Liver (tissue), 9 donors: Measurements from ENCODE around the gene EHMT1. TPM values are rescaled to one million over a fixed set of nuclear protein-coding genes. Genes with fewer than 3 reads are reported as not detected.

Source experiments
- DNase-seq: peaks from one replicate; pipeline ENCODE4 v3.0.0-alpha.2; 2017; ENCODE audit warnings: low spot score
- H3K27ac ChIP-seq, 2 donors: one replicate each; pipeline ENCODE4 v1.7.0; 2013; ENCODE audit warnings: inconsistent platforms in 2 of 2, low read length in 2 of 2, control low read depth in 1 of 2, low read depth in 1 of 2, mild to moderate bottlenecking in 1 of 2
- H3K27me3 ChIP-seq, 4 donors: one replicate each; pipeline versions ENCODE4 v1.6.1 to v1.7.0; 2013; ENCODE audit warnings: low read length in 3 of 4, inconsistent platforms in 1 of 4, mild to moderate bottlenecking in 1 of 4, moderate library complexity in 1 of 4; ENCODE audit not compliant: control insufficient read depth in 4 of 4, insufficient read depth in 4 of 4
- H3K36me3 ChIP-seq, 4 donors: one replicate each; pipeline versions ENCODE4 v1.6.1 to v1.7.0; 2013; ENCODE audit warnings: low read length in 3 of 4, mild to moderate bottlenecking in 3 of 4, low read depth in 1 of 4, moderate library complexity in 1 of 4; ENCODE audit not compliant: control insufficient read depth in 4 of 4, insufficient read depth in 3 of 4
- H3K4me1 ChIP-seq, 4 donors: one replicate each; pipeline versions ENCODE4 v1.6.1 to v1.7.0; 2013; ENCODE audit warnings: low read length in 3 of 4, mild to moderate bottlenecking in 3 of 4, moderate library complexity in 1 of 4; ENCODE audit not compliant: control insufficient read depth in 4 of 4, insufficient read depth in 4 of 4
- H3K4me3 ChIP-seq, 3 donors: one replicate each; pipeline versions ENCODE4 v1.6.1 to v1.7.0; 2013; ENCODE audit warnings: low read length in 3 of 3, control low read depth in 1 of 3, low read depth in 1 of 3, mild to moderate bottlenecking in 1 of 3
- H3K9ac ChIP-seq, 2 donors: one replicate each; pipeline ENCODE4 v1.7.0; 2013; ENCODE audit warnings: low read length in 2 of 2, mild to moderate bottlenecking in 2 of 2, moderate library complexity in 2 of 2, control low read depth in 1 of 2, low read depth in 1 of 2
- H3K9me3 ChIP-seq, 4 donors: one replicate each; pipeline versions ENCODE4 v1.6.1 to v1.7.0; 2013; ENCODE audit warnings: low read length in 3 of 4; ENCODE audit not compliant: control insufficient read depth in 4 of 4
- EGR1 ChIP-seq, 2 donors: IDR thresholded peaks; 2 replicates each; pipeline ENCODE4 v1.6.1; 2016 to 2018; ENCODE audit warnings: antibody characterized with exemption in 2 of 2, low read depth in 2 of 2
- FOXA1 ChIP-seq: IDR thresholded peaks from 2 replicates; pipeline ENCODE4 v1.6.1; 2016; ENCODE audit warnings: antibody characterized with exemption
- FOXA2 ChIP-seq: IDR thresholded peaks from 2 replicates; pipeline ENCODE4 v1.6.1; 2016; ENCODE audit warnings: antibody characterized with exemption
- HNF4A ChIP-seq, 2 donors: conservative IDR thresholded peaks; 2 replicates each; pipeline ENCODE4 v1.6.1; 2016; ENCODE audit warnings: antibody characterized with exemption in 2 of 2, mild to moderate bottlenecking in 2 of 2
- HNF4G ChIP-seq: IDR thresholded peaks from 2 replicates; pipeline ENCODE4 v1.6.1; 2016; ENCODE audit warnings: antibody characterized with exemption
- NR2F2 ChIP-seq: IDR thresholded peaks from 2 replicates; pipeline ENCODE4 v1.6.1; 2016; ENCODE audit warnings: antibody characterized with exemption
- RAD21 ChIP-seq, 2 donors: IDR thresholded peaks; 2 replicates each; pipeline ENCODE4 v1.6.1; 2016; ENCODE audit warnings: antibody characterized with exemption in 2 of 2, mild to moderate bottlenecking in 2 of 2
- SP1 ChIP-seq: IDR thresholded peaks from 2 replicates; pipeline ENCODE4 v1.6.1; 2018; ENCODE audit warnings: antibody characterized with exemption, mild to moderate bottlenecking
- TAF1 ChIP-seq: conservative IDR thresholded peaks from 2 replicates; pipeline ENCODE4 v1.6.1; 2016; ENCODE audit warnings: antibody characterized with exemption, mild to moderate bottlenecking
- ZBTB33 ChIP-seq: IDR thresholded peaks from 2 replicates; pipeline ENCODE4 v1.6.1; 2016; ENCODE audit warnings: antibody characterized with exemption
- WGBS: extraction: QIAGEN DNeasy Blood & Tissue Kit; methylation state at CpG from one replicate; pipeline ENCODE4 v1.1.7; 2013; 5-methylcytosine and 5-hydroxymethylcytosine counted together
- polyA plus RNA-seq, 2 donors: library from polyadenylated mRNA; stranded (reverse) in 1 of 2; unstranded in 1 of 2; fragments of 200-250 nt in 1 of 2; fragments of >200 nt in 1 of 2; fragmentation: Nextera tagmentation in 1 of 2; extraction: Ambion mirVana in 1 of 2; gene quantifications; one replicate each; pipeline versions ENCODE4 v1.2.1 to v1.2.3, GENCODE V29; 2013 to 2015
- total RNA-seq, 2 donors: library from RNA; depleted of rRNA; stranded (reverse); fragments of >200 nt; gene quantifications; one replicate each; pipeline ENCODE4 v1.2.3, GENCODE V29; 2014
- TF ChIP-seq, protein P1 (sequence below): fragments of 150-350 bp; IDR thresholded peaks from 2 replicates; pipeline ENCODE4 v1.5.1; 2017; ENCODE audit warnings: improper control_type of control experiment, low read depth, low read length; ENCODE audit not compliant: missing input control
- donor health status: healthy.
- donor health status: healthy.
- donor health status: healthy.
- donor health status: healthy.
- donor health status: healthy.

EHMT1 gene
- total and polyA plus RNA-seq, 4 donors = 16.1 to 48.2 (median 27.3) TPM

- no peak overlapping the region for H3K9ac ChIP-seq
- no peak for TF ChIP-seq ZBTB33
- no peak for TF ChIP-seq HNF4A (conservative IDR thresholded peaks at IDR 0.05)
- no peak for TF ChIP-seq NR2F2
- TF ChIP-seq FOXA1 = no peak
- TF ChIP-seq, protein P1, sequence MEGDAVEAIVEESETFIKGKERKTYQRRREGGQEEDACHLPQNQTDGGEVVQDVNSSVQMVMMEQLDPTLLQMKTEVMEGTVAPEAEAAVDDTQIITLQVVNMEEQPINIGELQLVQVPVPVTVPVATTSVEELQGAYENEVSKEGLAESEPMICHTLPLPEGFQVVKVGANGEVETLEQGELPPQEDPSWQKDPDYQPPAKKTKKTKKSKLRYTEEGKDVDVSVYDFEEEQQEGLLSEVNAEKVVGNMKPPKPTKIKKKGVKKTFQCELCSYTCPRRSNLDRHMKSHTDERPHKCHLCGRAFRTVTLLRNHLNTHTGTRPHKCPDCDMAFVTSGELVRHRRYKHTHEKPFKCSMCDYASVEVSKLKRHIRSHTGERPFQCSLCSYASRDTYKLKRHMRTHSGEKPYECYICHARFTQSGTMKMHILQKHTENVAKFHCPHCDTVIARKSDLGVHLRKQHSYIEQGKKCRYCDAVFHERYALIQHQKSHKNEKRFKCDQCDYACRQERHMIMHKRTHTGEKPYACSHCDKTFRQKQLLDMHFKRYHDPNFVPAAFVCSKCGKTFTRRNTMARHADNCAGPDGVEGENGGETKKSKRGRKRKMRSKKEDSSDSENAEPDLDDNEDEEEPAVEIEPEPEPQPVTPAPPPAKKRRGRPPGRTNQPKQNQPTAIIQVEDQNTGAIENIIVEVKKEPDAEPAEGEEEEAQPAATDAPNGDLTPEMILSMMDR = no peak
- TF ChIP-seq SP1 = no peak
- TF ChIP-seq FOXA2 = no peak
- H3K36me3 ChIP-seq = no peaks in the 10 kb centered on the region
- H3K4me1 ChIP-seq = no peaks in the 10 kb centered on the region
- DNase-seq = no peak
- peaks cover 5 to 13% (median 6%) of the 10 kb centered on the region in 4 donors for H3K9me3 ChIP-seq
- no peaks in the 10 kb centered on the region for H3K27me3 ChIP-seq
- no peak overlapping the region for H3K4me3 ChIP-seq
- 88% methylated on average over 1 of the region's 1 CpG for WGBS
- no peak overlapping the region for H3K27ac ChIP-seq
Measured at GRCh38 chr9:137853392-137853995, 234.7 kb downstream of the EHMT1 start.

DNA sequence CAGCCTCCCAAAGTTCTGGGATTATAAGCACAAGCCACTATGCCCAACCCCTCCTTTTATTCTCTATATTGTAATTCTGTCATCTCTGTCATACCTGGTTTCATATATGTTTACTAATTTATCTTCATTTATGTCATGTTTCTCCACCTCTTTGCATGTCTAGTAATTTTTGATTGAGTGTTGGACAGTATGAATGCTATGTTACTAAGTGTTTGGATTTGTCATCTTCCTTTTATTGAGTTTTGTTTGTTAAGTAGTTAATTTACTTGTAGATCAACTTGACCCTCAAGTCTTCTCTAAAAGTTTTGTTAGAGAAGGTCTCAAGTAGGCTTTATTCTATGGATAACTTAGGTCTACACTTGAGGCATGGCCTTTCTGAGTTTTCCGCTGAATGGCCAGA is 241.6 kb downstream of the EHMT1 start:
- TF ChIP-seq EGR1 (IDR thresholded peaks at IDR 0.05; ENCODE audit: low read depth in 2 of 2) = no peak
- no peak for TF ChIP-seq TAF1
- TF ChIP-seq RAD21 (IDR thresholded peaks at IDR 0.05) = no peak
- TF ChIP-seq, protein P1 = no peak
- TF ChIP-seq FOXA1 = no peak
- Histone ChIP-seq H3K9ac (no peak overlapping the region), H3K27ac (no peak overlapping the region), H3K4me3 (no peak overlapping the region), H3K4me1 (no peaks in the 10 kb centered on the region), H3K36me3 (no peaks in the 10 kb centered on the region), H3K9me3 (peaks cover 4 to 10% (median 7%) of the 10 kb centered on the region in 4 donors), H3K27me3 (no peaks in the 10 kb centered on the region)
- WGBS = 93% methylated on average over 1 of the region's 1 CpG
- DNase-seq = no peak

- TF ChIP-seq TAF1 (no peak), HNF4G (no peak), EGR1 (IDR thresholded peaks at IDR 0.05; ENCODE audit: low read depth in 2 of 2) (no peak)
- Histone ChIP-seq H3K9ac (no peak overlapping the region), H3K9me3 (peaks cover under 1 to 2% (median 2%) of the 10 kb centered on the region in 4 donors), H3K27me3 (no peaks in the 10 kb centered on the region), H3K36me3 (peaks cover 0 to 1% (median 0%) of the 10 kb centered on the region in 4 donors), H3K27ac (no peak overlapping the region), H3K4me3 (no peak overlapping the region), H3K4me1 (no peaks in the 10 kb centered on the region)
- DNase-seq = no peak
- WGBS = 67% methylated on average over 18 of the region's 18 CpGs
Measured at GRCh38 chr9:137865581-137866145, 246.9 kb downstream of the EHMT1 start.
